AG04450 (cell line): Measurements from ENCODE around the gene BTBD9. TPM values are rescaled to one million over a fixed set of nuclear protein-coding genes. Genes with fewer than 3 reads are reported as not detected.

Experiments used
- CTCF ChIA-PET: fragments of 300-600, 350-600 bp; formaldehyde crosslinking; extraction: SDS; loops from one replicate; lab custom pipeline; 2022; ENCODE audit warnings: antibody characterized with exemption, inconsistent platforms; lab: Charles Lee
- POLR2A ChIA-PET: fragments of 350-600 bp; formaldehyde crosslinking; extraction: SDS; loops from one replicate; lab custom pipeline; 2021; ENCODE audit warnings: antibody characterized with exemption, inconsistent platforms; lab: Yijun Ruan, JAX
- DNase-seq: peaks from one replicate; pipeline ENCODE4 v3.0.0-alpha.2; 2011; ENCODE audit warnings: low read depth, low spot score
- H3K27ac ChIP-seq: one replicate; pipeline ENCODE4 v1.5.1; 2012; ENCODE audit warnings: low read depth, low read length, control low read depth
- H3K27me3 ChIP-seq: one replicate; pipeline ENCODE4 v1.6.0; 2012; ENCODE audit warnings: low read length; ENCODE audit not compliant: control insufficient read depth, insufficient read depth
- H3K4me3 ChIP-seq: 2 replicates; pipeline ENCODE4 v1.5.1; 2011; ENCODE audit warnings: mild to moderate bottlenecking, low read depth, low read length, control low read depth
- H3K9me3 ChIP-seq: 2 replicates; pipeline ENCODE4 v1.5.1; 2012; ENCODE audit warnings: low read length; ENCODE audit not compliant: control insufficient read depth, insufficient read depth
- polyA plus RNA-seq: library from polyadenylated mRNA; depleted of rRNA; stranded (reverse); fragments of >200 nt; gene quantifications from 2 replicates; pipeline ENCODE4 v1.2.3, GENCODE V29; 2011
- TF ChIP-seq, protein P1 (sequence below): IDR thresholded peaks from 2 replicates; pipeline ENCODE4 v1.5.1; 2011; ENCODE audit warnings: low read depth, low read length, control low read depth, inconsistent platforms

The BTBD9 gene
- polyA plus RNA-seq, 1 experiment: 7.2 TPM

- DNase-seq: no peak
- ChIA-PET CTCF (interaction anchor here (1.2 to 1.8 kb wide), 2 partner anchors 14 to 62 kb away, joined by 3 to 7 read pairs; no protein-coding TSS in a partner anchor), POLR2A (no interaction called here)
- Histone ChIP-seq H3K27ac (no peak overlapping the region), H3K27me3 (no peaks in the 10 kb centered on the region), H3K4me3 (no peak overlapping the region), H3K9me3 (no peaks in the 10 kb centered on the region)
- TF ChIP-seq, protein P1, sequence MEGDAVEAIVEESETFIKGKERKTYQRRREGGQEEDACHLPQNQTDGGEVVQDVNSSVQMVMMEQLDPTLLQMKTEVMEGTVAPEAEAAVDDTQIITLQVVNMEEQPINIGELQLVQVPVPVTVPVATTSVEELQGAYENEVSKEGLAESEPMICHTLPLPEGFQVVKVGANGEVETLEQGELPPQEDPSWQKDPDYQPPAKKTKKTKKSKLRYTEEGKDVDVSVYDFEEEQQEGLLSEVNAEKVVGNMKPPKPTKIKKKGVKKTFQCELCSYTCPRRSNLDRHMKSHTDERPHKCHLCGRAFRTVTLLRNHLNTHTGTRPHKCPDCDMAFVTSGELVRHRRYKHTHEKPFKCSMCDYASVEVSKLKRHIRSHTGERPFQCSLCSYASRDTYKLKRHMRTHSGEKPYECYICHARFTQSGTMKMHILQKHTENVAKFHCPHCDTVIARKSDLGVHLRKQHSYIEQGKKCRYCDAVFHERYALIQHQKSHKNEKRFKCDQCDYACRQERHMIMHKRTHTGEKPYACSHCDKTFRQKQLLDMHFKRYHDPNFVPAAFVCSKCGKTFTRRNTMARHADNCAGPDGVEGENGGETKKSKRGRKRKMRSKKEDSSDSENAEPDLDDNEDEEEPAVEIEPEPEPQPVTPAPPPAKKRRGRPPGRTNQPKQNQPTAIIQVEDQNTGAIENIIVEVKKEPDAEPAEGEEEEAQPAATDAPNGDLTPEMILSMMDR: no peak
Measured at GRCh38 chr6:38508286-38508685, 131.4 kb downstream of the BTBD9 start.

DNA sequence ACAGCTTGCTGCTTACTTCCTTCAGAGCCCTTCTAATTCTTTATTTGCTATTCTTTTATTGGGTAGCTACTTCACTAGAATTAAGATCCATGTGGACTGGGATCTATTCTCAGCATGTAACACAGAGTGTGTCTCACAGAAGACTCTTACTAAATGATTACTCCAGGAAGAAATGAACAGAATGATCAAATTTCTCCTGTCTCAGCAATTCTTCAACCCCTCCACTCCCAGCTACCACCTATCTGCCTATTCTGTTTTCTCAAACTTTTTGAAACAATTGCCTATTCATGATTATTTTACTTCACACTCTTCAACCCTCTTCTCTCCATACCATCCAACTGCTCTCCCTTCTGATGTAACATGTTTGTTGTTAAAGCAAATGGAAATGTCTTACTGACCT lies 132.6 kb downstream of the BTBD9 start:
- DNase-seq: no peak
- TF ChIP-seq, protein P1: no peak
- Histone ChIP-seq H3K9me3 (no peaks in the 10 kb centered on the region), H3K4me3 (no peak overlapping the region), H3K27me3 (no peaks in the 10 kb centered on the region), H3K27ac (no peak overlapping the region)
- ChIA-PET CTCF (interaction anchor here (0.6 to 1.4 kb wide), 3 partner anchors 9 to 474 kb away, joined by 4 to 5 read pairs (median 4); no protein-coding TSS in a partner anchor), POLR2A (no interaction called here)

GRCh38 chr6:38505826-38506225 lies 133.9 kb downstream of the BTBD9 start:
- DNase-seq: no peak
- no peaks in the 10 kb centered on the region for H3K9me3 ChIP-seq
- TF ChIP-seq, protein P1: no peak
- no peak overlapping the region for H3K4me3 ChIP-seq
- no peak overlapping the region for H3K27ac ChIP-seq
- CTCF ChIA-PET: interaction anchor here (1.1 to 1.4 kb wide), 2 partner anchors 12 to 472 kb away, joined by 4 to 5 read pairs; no protein-coding TSS in a partner anchor
- POLR2A ChIA-PET: no interaction called here
- no peaks in the 10 kb centered on the region for H3K27me3 ChIP-seq

- TF ChIP-seq, protein P1: no peak
- ChIA-PET POLR2A (no interaction called here), CTCF (interaction anchor here (3.5 kb wide), 1 partner anchor 11 kb away, joined by 22 read pairs; no protein-coding TSS in a partner anchor)
- H3K4me3 ChIP-seq: no peak overlapping the region
- DNase-seq: no peak
- H3K9me3 ChIP-seq: no peaks in the 10 kb centered on the region
- no peaks in the 10 kb centered on the region for H3K27me3 ChIP-seq
- no peak overlapping the region for H3K27ac ChIP-seq
Measured at GRCh38 chr6:38504996-38505395, 134.7 kb downstream of the BTBD9 start.

GRCh38 chr6:38503960-38504682 lies 135.6 kb downstream of the BTBD9 start:
- Histone ChIP-seq H3K27ac (no peak overlapping the region), H3K4me3 (no peak overlapping the region), H3K9me3 (no peaks in the 10 kb centered on the region), H3K27me3 (no peaks in the 10 kb centered on the region)
- no peak for DNase-seq
- TF ChIP-seq, protein P1: no peak
- ChIA-PET POLR2A (no interaction called here), CTCF (interaction anchor here (0.9 to 3.5 kb wide), 2 partner anchors 10 to 66 kb away, joined by 3 to 22 read pairs; no protein-coding TSS in a partner anchor)
